ENCODE data around the gene NR1D2.
"Not testable (repeated sequence)": the region's sequence is repeated elsewhere in the genome, so short reads cannot be mapped to it uniquely, and the experiment has no call there.

The NR1D2 gene

DNA sequence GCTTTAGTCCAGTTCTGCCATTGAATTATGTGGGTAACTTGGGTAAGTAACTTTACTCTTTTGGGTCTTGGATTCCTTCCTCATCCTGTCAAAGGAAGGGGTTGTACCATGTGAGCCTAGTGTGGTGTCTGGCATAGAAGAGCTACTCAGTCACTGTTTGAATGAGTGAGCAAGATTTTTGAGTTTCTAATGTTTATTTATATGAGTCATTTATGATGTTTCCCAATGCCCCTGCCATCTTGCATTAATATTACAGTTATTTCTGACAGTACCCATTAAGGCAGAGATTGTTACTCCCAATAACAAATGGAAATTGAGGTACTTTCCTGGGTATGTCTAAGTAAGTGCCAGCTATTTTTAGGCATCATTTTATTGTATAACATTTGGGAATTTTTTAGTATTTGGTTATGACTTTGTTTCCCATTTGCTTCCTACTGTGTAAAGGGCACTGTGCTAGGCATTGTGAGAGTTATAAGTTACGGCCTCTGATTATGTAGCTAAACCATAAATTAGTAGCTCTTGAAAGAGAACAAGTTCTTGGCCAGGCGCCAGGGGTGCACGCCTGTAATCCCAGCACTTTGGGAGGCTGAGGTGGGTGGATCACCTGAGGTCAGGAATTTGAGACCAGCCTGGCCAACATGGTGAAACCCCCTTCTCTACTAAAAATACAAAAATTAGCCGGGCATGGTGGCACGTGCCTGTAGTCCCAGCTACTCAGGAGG lies 23.5 kb downstream of the NR1D2 start:
- DNase-seq, result no peak

DNA sequence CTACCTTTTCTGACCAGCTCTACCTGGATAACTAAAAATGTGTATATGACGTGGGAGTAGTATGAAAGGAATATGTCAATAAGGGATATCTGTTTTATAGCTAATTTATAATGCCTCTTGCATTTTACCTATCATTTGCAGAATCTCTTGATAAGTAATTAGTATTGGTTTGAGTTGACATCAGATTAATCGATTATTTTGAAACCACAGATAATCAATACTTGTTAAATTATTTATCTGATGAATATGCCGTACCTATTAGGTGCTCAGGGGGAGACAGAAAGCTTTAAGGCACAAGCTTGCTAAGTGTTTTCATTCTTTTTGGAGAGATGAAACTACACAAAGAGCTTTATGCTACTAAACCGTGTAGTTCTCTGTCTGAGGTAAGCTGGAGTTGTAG lies 24.3 kb downstream of the NR1D2 start:
- DNase-seq, result no peak

DNA sequence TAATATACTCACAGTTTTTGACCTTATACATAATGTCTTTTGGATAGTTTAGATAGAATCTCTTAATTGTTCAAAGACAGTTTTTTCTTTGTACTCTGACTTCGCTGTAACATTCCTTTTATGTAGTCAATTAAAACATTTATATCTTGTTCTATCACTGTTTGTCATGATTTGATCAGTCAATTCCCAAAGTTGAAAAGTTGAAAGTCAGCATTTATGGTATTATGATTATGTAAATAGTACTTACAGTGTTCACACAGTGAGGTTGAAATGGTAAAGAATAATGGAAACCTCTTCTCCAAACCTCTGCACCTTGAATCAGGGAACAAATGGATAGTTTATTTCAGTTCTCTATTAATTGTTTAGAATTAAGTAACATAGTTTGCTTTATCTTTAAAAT lies 26.6 kb downstream of the NR1D2 start:
- no peak for DNase-seq

DNA sequence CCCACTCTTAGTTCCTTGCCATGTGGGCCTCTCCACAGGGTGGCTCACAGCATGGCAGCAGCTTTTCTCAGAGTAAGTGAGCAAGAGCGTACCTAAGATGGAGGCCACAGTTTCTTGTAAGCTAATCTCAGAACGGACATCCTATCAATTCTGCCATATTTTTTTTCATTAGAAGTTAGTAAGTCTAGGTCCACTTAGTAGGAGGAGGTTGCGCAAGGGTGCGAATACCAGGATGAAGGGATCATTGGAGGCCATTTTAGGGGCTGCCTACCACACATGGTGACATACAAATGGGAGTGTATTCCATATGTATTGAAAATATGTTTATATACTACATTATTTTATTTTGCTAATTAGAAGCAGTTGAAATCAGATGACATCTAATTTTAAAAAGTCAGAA lies 31.5 kb downstream of the NR1D2 start:
- no peak for DNase-seq

DNA sequence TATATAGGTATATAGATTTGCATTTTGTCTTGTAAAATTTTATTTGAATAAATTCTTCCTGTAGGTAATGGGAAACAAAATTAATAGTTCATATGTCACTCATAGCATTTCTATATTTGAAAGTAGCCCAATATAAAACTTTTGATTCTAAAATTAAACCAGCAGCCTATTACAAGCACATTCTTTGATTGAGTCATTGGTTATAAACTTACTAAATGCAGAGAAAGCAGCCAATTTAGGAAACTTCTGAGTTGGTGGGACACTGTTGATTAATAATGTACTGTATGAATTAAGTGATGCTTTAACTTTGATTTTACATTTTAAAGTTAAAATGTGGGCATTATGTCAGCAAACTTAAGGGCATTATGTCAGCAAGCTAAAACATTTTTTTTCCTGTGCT lies 34.5 kb downstream of the NR1D2 start:
- no peak for DNase-seq

DNA sequence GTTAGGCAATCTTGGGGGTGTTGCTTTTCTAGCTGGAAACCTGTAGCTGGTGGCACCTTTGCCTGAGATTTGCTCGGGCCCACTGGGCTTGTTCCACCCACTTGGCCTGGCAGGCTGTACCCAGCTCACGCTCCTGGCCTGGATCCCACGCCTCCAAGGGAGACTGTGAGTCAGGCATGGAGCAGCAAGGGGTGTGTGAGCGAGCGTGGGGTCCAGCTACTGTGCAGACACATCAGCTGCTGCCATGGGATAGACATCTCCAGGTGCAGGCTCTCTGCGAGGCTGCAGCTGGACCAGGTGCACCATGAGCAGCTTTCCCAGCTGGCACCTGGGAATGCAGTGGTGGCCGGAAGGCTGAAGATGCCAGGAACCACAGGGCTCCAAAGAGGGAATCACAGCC lies 36.0 kb downstream of the NR1D2 start:
- no peak for DNase-seq

DNA sequence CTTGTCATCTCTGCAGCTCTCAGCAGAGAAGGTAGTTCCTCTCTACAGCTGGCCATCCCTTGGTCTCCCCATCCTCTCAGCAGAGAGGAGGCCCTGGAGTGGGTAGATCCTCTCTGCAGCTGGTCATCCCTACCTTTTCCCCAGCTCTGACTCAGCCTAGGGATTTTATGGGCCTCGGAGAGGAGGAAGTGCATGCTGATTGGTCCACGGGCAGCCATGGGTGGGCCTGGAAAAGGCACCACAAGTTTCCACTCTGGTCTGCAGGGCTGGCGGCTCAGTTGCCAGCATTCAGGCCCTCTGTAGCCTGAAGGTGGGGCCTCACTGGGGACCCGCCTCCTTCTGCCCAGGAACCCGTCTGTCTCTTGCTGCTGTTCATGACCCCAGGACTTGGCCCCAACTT lies 36.9 kb downstream of the NR1D2 start:
- no peak for DNase-seq

DNA sequence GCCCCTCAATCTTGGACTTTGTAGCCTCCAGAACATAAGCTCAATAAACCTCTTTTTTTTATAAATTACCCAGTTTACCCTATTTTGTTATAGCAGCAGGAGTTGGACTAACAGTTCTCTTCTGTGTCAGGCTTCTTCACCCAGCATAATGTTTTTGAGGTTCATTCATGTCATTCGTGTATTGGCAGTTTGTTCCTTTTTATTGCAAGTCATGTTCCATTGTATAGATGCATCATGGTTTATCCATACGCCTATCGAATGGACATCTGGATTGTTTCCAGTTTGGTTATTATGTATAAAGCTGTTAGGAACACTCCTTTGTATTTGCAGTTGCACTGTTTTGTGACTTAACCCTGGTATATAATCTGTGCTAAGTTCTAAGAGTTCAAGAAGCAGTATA lies 39.8 kb downstream of the NR1D2 start:
- DNase-seq, result no peak

DNA sequence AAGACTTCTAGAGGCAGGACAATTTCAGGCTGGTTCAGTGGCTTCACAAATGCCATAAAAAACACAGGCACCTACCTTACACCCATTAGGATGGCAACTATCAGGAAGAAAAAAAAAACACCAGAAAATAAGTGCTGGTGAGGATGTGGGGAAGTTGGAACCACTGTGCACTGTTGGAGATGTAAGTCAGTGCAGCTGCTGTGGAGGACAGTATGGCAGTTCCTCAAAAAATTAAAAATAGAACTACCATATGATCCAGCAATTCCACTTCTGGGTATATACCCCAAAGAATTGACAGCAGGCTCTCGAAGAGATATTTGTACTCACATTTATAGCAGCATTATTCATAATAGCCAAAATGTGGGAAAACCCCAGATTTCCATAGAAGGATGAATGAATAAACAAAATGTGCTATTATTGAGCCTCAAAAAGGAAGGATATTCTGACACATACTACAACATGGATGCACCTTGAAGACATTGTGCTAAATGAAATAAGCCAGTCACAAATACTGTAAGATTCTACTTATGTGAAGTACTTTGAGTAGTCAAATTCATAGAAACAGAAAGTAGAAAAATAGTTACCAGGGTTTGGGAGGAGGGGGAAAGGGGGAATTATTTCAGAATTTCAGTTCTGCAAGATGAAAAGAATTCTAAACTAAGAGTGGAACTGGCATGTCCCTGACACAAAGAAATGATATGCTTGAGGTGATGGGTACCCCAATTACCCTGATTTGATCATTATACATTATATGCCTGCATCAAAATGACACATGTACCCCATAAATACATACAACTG lies 40.9 kb downstream of the NR1D2 start:
- DNase-seq, result no peak

DNA sequence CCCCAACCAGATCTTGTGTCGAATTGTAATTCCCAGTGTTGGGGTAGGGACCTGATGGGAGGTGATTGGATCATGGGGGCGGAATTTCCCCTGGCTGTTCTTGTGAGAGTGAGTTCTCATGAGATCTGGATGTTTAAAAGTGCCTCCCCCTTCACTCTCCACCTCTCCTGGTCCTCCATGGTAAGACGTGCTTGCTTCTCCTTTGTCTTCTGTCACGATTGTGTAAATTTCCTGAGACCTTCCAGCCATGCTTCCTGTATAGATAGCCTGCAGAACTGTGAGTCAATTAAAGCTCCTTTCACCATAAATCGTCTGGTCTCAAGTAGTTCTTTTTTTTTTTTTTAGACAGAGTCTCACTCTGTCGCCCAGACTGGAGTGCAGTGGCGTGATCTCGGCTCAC lies 42.3 kb downstream of the NR1D2 start:
- no peak for DNase-seq

DNA sequence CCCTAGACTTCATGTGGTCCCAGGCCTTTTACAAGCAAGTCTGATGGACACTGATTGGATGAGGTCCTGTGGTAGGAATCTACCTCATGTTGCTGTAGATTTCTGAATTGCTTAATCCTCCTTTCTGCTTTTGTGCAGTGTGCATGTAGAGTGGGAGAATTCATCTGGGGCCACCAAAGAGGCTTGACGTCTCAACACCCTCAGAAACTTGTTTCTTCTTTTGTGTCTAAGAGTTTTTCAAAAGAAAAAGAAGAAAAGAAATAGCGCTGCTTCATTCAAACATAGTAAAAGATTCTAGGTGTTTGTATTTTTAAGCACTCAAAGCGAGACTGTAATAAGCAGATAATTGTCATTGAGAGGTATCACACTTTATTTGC lies 46.2 kb downstream of the NR1D2 start:
- no peak for DNase-seq

DNA sequence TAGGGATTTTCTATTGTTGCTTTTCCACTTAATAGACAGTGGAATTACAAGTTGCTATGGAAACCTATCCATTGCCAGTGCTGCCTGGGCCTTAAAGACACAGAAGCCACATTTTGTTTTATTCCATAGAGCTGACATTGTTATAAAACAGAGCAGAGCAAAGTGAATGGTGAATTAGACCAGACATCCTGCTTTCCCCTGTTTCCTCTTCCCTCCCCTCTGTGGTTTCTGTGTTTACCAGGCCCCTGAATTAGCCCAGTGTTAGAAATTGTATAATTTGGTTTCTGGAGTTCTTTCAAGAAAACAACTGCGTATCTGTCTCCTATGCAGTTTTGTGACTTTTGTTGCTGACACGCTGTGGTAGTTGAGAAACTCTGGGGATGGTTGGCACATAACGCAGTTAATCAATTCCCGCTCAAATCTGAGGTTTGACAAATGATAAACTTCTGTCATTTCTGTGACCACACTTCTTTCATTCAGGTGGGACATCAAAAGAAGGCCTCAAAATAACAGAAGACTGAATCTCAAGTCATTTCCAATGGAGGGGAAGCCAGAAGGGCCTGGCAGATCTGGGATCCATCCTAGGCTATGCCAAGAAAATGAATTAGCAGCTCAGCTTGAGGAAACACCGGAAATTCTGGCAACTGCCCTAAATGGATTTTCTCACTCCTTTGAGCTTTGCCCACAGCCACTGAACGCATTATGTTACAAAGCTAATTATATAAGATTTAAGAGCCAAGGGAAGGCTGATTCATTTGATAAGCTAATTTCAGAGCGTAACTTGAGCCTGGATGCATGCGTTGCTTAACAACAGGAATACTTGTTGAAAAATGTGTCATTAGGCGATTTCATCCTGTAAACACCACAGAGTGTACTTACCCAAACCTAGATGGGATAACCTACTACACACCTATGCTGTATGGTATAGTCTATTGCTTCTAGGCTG lies 46.9 kb downstream of the NR1D2 start:
- DNase-seq, result peak; percentile 36

DNA sequence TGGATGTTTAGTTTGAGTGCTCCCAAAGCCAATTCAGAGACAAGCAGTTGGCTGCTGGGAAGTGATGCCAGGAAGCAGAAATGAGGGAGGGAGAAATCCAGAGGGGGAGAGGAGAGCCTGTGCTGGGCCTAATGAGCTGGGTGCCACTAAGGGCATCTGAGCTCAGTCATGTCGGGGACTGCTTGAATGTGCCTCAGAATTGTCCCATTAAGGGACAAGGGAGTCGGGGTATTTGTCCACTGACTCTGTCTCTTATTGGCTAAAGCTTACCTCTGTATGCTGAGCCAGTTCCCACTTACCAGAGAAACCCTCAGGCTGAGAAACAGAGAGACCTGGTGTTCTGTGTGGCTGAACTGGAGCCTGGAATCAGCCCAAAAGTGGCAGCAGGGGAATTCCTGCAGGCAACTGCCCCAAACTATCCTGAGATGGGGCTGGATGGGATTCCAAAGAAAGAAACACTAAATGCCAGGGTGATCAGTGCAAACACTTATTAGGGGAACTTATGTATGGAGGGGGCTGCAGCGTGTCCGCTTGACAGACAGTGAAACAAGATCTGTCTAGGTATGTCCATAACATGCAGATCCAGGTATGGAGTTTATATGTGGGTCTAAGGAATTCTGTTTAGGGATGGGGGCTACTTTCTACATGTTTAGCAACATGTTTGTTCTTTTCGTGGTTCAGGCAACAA lies 48.6 kb downstream of the NR1D2 start:
- DNase-seq, result no peak

DNA sequence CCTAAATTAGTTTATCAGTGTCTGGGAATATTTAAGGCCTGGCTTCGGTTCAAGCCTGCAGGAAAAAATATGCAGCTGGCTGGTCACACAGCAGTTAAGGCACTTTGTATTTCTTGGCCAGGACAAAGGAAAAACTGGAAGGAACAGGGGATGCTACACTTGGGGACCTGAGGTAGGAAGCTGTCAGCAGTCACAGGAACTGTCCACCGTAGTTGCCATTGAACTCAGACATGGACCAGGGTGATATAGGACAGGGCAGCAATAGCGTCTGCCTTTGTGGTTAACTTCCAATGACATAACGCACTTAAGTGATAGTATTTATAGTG lies 49.1 kb downstream of the NR1D2 start:
- no peak for DNase-seq

DNA sequence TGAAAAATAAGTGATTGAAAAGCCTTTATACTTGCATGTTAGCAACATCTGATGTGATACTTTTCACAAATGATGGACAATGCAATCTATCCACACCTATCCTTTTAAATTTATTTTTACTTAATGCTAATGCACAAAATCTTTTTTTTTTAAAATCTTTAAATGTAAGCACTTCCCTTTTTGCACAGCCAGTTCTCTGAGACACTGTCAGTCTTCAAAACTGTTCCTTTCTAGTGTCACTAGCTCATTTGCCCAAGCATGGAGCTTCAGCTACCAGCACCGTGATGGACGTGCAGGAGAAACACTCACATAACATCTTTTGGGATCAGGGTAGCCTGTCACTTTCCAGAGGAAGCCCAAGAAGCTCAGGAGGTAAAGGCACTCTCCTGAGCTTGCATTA lies 50.1 kb downstream of the NR1D2 start:
- DNase-seq, result no peak

DNA sequence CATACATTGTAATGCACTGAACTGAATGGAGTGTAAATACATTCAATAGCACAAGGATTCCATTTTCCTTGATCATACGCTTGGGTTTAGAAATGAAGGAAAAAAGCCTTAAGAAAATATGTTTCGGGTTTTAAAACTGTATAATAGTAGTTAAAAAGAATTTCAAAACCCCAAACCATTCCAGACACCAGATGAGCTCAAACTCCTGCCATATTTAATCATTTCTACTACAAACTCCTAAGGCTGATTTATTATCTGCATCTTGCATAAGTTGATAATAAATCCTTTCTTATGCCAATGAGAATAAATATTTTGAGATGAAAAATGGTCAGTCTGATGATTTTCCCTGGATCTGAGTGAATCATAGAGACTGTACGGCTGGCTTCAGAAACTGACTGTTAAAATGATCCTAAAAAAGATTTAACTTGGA lies 51.0 kb downstream of the NR1D2 start:
- no peak for DNase-seq

DNA sequence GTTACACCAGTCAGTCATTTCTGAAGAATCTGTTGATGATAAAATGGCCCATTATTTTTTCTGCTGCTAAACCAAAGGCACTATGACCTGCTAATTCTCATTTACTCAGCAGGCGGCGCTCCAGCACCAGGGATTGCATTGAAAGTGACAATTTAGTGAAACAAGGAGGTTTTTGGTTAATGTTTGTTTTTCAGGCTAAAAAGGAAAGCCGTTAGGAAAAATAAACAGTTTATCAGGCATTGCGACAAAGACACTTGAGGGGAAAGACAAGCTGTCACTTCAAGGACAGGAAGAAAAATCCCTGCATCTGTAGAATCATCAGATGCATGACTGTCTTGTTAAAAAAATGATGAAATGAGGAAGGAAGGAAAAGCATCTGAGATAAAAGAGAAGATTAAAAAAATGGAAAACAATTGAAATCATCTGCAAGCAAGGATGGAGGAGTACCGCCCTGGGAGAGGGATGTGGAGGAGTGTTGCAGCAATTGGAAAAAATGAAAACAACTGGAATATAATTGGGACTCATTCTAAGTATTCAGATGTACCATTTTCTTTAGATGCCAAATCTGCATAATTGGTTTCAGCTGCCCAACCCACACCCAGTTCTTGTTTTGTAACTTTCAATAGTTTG lies 54.0 kb downstream of the NR1D2 start:
- no peak for DNase-seq

DNA sequence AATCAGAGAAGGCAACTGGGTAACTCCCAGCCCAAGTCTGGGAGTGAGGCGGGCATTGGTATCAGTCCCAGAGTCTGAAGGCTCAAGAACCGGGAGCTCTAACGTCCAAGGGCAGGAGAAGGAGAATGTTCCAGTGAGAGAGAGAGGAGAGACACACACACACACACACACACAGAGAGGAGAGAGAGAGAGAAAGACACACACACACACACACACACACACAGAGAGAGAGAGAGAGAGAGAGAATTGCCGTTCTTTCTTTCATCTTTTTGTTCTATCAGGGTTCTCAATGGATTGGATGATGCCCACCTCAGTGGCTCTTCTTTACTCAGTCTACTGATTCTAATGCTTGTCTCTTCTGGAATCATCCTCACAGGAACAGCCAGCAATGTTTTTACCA lies 57.0 kb downstream of the NR1D2 start:
- no peak for DNase-seq

DNA sequence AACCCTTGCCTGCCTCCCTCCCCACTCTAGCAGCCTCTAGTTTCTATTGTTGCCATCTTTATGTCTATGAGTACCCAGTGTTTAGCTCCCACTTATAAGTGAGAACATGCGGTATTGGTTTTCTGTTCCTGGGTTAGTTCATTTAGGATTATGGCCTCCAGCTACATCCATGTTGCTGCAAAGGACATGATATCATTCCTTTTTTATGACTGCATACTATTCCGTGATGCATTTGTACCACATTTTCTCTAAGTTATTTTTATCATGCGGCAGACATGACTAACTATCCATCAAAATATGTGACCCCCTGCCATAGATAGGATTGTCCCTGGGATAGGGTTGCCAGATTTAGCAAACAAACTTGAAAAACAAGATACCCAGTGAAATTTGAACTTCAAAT lies 58.4 kb downstream of the NR1D2 start:
- DNase-seq, result no peak

DNA sequence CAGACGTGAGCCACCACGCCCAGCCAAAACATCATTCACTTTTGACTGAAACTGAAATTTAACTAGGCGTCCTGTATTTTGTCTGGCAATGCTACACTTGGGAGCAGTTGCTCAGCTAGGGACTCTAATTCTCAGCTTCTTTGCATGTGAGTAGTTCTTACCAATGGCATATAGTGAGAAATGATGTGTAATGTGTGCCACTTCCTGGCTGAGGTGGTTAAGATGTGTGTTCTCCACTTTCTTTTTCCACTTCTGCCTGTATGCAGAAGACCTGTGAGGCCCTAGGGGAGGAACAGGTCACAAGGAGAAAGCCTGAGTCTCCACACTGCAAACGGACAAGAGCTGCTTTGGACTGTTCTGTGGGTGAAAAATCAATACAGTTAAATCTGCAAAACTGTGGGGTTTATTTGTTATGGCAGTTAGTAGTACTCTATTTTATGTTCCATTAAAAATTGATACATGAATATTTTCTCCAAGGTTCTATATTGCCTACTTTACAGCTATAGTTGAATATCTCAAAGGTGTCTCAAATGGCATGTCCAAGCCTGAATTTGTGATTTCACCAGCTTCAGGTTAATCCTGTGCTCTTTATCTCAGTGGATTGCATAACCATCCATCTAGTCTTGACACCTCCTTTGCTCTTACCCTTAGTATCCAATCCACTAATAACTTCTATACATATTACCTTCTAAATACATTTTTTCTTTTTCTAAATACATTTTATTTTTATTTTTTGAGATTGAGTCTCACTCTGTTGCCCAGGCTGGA lies 59.3 kb downstream of the NR1D2 start:
- DNase-seq, result no peak

DNA sequence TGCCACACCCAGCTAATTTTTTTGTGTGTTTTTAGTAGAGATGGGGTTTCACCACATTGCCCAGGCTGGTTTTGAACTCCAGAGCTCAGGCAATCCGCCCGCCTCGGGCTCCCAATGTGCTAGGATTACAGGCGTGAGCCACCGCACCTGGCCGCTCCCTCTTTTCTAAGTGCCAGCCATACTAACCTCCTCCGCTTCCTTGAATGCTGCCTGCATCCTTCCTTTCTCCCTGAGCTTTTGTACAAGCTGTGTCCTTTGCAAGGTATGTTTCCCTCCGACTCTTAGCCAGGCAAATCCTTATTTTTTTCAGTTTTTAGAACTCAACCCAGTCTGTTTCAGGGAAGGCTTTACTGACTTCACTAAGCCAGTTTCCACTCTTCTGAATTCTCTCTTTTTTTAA lies 60.6 kb downstream of the NR1D2 start:
- DNase-seq, result no peak

DNA sequence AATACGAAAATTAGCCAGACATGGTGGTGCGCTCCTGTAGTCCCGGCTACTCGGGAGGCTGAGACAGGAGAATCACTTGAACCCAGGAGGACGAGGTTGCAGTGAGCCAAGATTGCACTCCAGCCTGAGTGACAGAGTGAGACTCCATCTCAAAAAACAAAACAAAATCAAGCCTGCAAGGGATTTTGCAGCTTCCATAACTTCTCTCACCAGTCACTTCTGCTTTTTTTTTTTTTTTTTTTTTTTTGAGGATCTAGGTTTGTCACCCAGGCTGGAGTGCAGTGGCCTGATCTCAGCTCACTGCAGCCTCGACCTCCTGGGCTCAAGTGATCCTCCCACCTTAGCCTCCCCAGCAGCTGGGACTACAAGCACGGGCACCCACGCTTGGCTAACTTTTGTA lies 65.7 kb downstream of the NR1D2 start:
- not testable (repeated sequence) for DNase-seq
